C4-2B (cell line): ENCODE data around the gene RNF148.

Experiments
- H3K27ac ChIP-seq: fragments of 450-650 bp; 2 replicates; pipeline ENCODE4 v1.5.1; 2017
- ZFX ChIP-seq: fragments of 450-650 bp; IDR thresholded peaks from 2 replicates; pipeline ENCODE4 v1.6.1; 2017
- TF ChIP-seq, protein P1 (sequence below): fragments of 450-650 bp; conservative IDR thresholded peaks from 2 replicates; pipeline ENCODE4 v1.5.1; 2017; ENCODE audit warnings: mild to moderate bottlenecking

The RNF148 gene

DNA sequence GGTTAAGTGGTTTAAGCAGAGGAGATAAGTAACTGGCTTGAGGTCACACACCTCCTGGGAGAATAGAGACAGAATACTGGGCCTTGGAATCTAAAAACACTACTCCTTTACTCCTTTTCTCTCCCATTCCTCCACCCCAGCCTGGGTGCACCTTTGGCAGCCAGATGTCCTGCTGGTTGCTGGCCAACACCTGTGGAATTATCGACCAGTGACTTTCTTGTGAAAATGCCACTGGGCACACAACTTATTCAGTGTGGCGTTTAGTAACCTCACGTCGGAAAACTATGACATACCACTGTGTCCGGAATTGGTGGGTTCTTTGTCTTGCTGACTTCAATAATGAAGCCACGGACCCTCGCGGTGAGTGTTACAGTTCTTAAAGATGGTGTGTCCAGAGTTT is 30.2 kb downstream of the RNF148 start:
- TF ChIP-seq ZFX = no peak
- TF ChIP-seq, protein P1, sequence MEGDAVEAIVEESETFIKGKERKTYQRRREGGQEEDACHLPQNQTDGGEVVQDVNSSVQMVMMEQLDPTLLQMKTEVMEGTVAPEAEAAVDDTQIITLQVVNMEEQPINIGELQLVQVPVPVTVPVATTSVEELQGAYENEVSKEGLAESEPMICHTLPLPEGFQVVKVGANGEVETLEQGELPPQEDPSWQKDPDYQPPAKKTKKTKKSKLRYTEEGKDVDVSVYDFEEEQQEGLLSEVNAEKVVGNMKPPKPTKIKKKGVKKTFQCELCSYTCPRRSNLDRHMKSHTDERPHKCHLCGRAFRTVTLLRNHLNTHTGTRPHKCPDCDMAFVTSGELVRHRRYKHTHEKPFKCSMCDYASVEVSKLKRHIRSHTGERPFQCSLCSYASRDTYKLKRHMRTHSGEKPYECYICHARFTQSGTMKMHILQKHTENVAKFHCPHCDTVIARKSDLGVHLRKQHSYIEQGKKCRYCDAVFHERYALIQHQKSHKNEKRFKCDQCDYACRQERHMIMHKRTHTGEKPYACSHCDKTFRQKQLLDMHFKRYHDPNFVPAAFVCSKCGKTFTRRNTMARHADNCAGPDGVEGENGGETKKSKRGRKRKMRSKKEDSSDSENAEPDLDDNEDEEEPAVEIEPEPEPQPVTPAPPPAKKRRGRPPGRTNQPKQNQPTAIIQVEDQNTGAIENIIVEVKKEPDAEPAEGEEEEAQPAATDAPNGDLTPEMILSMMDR = no peak
- no peak overlapping the region for H3K27ac ChIP-seq

DNA sequence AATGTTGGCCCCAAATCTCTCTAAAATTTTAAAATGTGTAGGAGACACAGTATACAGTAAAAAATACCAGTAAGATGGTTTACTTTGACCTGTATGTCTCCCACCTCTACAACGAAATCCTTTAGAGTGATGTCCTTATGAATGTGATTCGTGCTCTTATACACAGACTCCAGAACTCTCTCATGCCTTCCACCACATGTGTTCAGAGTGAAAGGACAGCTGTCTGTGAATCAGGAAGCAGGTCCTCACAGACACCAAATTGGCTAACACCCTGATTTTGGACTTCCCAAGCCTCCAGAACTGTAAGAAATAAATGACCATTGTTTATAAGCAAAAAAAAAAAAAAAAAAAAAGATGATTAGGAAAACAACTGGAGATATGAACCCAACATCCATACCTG is 39.0 kb downstream of the RNF148 start:
- H3K27ac ChIP-seq = no peak overlapping the region
- no peak for TF ChIP-seq ZFX
- TF ChIP-seq, protein P1 = no peak

DNA sequence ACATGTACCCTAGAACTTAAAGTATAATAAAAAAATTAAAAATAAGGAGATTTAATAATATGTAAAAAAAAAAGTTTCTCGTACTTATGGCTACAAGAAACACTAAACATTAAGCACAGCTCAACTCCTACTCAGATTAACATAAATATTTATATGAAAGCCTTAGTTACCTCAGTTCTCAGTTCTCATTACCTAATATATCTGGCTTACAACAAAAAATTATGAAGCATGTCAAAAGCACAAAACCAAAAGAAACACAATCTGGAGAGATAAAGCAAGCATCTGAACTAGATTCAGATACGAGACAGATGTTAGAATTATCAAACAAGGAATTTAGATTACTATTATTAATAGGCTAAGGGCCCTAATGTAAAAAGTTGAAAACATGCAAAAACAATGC is 43.9 kb downstream of the RNF148 start:
- no peak for TF ChIP-seq ZFX
- TF ChIP-seq, protein P1 = no peak
- H3K27ac ChIP-seq = no peak overlapping the region

DNA sequence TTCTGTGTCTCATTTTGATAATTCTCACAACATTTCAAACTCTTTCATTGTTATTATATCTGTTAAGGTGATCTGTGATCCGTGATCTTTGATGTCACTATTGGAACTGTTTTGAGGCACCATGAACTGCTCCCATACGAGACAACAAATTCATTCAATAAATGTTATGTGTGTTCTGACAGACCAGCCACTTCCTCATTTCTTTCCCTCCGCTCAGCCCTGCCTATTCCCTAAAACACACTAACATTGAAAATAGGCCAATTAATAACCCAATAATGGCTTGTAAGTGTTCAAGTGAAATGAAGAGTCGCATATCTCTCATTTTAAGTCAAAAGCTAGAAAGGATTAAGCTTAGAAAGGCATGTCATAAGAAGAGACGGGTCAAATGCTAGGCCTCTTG is 49.0 kb downstream of the RNF148 start:
- TF ChIP-seq ZFX = no peak
- TF ChIP-seq, protein P1 = no peak

DNA sequence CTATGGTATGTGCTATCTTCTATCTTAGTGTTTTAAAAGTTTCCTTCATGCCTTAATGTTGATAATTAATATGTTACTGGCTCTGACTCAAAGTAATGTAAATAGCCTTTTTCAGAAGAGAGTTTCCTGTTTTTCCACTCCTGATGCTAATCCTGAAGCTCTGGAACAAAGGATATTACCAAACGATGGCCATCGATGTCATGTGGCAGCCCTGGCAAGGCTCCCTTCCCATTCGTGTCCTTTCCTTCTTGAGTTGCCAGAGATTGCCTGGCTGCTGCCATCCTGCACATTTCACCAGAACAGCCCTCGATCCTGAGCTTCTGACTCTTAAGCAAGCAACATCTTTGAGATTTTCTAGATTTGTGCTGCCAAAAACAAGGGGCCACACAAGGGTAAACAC is 49.8 kb downstream of the RNF148 start:
- peak overlapping the region; percentile 44 for H3K27ac ChIP-seq
- TF ChIP-seq, protein P1 = no peak
- TF ChIP-seq ZFX = no peak

More for the DNA sequence above, 49.0 kb downstream of the RNF148 start:
- H3K27ac ChIP-seq = no peak overlapping the region
